Loucy (cell line): ENCODE data around the gene DIO3.

Experiments used
- EZH2phosphoT487 ChIP-seq: fragments of 200-600 bp; IDR thresholded peaks from 2 replicates; pipeline ENCODE4 v1.6.1; 2018; ENCODE audit warnings: antibody characterized with exemption, mild to moderate bottlenecking, moderate library complexity, borderline replicate concordance
- TF ChIP-seq, protein P1 (sequence below): fragments of 200-600 bp; sonication (generic); conservative IDR thresholded peaks from 2 replicates; pipeline ENCODE4 v1.5.1; 2014; ENCODE audit warnings: mild to moderate bottlenecking, antibody characterized with exemption, low read length

GRCh38 chr14:101516401-101516800 lies 44.9 kb upstream of the DIO3 start:
- TF ChIP-seq, protein P1, sequence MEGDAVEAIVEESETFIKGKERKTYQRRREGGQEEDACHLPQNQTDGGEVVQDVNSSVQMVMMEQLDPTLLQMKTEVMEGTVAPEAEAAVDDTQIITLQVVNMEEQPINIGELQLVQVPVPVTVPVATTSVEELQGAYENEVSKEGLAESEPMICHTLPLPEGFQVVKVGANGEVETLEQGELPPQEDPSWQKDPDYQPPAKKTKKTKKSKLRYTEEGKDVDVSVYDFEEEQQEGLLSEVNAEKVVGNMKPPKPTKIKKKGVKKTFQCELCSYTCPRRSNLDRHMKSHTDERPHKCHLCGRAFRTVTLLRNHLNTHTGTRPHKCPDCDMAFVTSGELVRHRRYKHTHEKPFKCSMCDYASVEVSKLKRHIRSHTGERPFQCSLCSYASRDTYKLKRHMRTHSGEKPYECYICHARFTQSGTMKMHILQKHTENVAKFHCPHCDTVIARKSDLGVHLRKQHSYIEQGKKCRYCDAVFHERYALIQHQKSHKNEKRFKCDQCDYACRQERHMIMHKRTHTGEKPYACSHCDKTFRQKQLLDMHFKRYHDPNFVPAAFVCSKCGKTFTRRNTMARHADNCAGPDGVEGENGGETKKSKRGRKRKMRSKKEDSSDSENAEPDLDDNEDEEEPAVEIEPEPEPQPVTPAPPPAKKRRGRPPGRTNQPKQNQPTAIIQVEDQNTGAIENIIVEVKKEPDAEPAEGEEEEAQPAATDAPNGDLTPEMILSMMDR: no peak
- no peak for TF ChIP-seq EZH2phosphoT487
